OCI-LY3 (cell line): ENCODE data around the gene STON2.

Source experiments
- H2AFZ ChIP-seq: fragments of 200-600, 300-600 bp; shearing (Covaris generic); 2 replicates; pipeline ENCODE4 v1.6.0; 2014; ENCODE audit warnings: antibody characterized with exemption, low read depth, low read length
- H3K27ac ChIP-seq: fragments of 200-600, 300-600 bp; sonication (generic); 2 replicates; pipeline ENCODE4 v1.5.1; 2014; ENCODE audit warnings: mild to moderate bottlenecking, low read length, moderate library complexity, mixed read lengths
- H3K27me3 ChIP-seq: fragments of 200-600, 300-600 bp; sonication (generic); 2 replicates; pipeline ENCODE4 v1.6.1; 2014; ENCODE audit warnings: low read depth, low read length, mixed read lengths
- H3K36me3 ChIP-seq: fragments of 200-600, 300-600 bp; sonication (generic); replicated peaks from 2 replicates; pipeline ENCODE3; 2014; ENCODE audit warnings: low read depth, low read length, mixed read lengths
- H3K4me1 ChIP-seq: fragments of 300-600, 200-600 bp; sonication (generic); 2 replicates; pipeline ENCODE4 v1.6.1; 2014; ENCODE audit warnings: low read length, mixed read lengths
- H3K4me2 ChIP-seq: fragments of 200-600, 300-600 bp; sonication (generic); 2 replicates; pipeline ENCODE4 v1.6.1; 2014; ENCODE audit warnings: low read length, mixed read lengths
- H3K4me3 ChIP-seq: fragments of 300-600, 200-600 bp; sonication (generic); 2 replicates; pipeline ENCODE4 v1.5.1; 2014; ENCODE audit warnings: antibody characterized with exemption, mild to moderate bottlenecking, low read length, moderate library complexity
- H3K79me2 ChIP-seq: fragments of 300-600, 200-600 bp; shearing (Covaris generic); 2 replicates; pipeline ENCODE4 v1.6.1; 2014; ENCODE audit warnings: mild to moderate bottlenecking, low read length, mixed read lengths
- H3K9ac ChIP-seq: fragments of 300-600, 200-600 bp; shearing (Covaris generic); 2 replicates; pipeline ENCODE4 v1.6.0; 2014; ENCODE audit warnings: mild to moderate bottlenecking, low read length, moderate library complexity
- H3K9me3 ChIP-seq: fragments of 200-600, 300-600 bp; shearing (Covaris generic); 2 replicates; pipeline ENCODE4 v1.6.1; 2014; ENCODE audit warnings: low read length, mixed read lengths; ENCODE audit not compliant: insufficient read depth
- H4K20me1 ChIP-seq: fragments of 200-600, 300-600 bp; sonication (generic); 2 replicates; pipeline ENCODE4 v1.6.1; 2016; ENCODE audit warnings: low read length, mixed read lengths; ENCODE audit not compliant: insufficient read depth
- CTCF ChIP-seq: fragments of 200-600, 300-600 bp; sonication (generic); IDR thresholded peaks from 2 replicates; pipeline ENCODE4 v1.5.1; 2014; ENCODE audit warnings: antibody characterized with exemption, low read length, low read depth
- EZH2phosphoT487 ChIP-seq: fragments of 200-600 bp; shearing (Covaris generic); IDR thresholded peaks from 2 replicates; pipeline ENCODE4 v1.6.1; 2018; ENCODE audit warnings: antibody characterized with exemption, mixed run types, low read depth

The STON2 gene

GRCh38 chr14:81269100-81269978 is 130.8 kb downstream of the STON2 start:
- Histone ChIP-seq H3K36me3 (no peaks in the 10 kb centered on the region), H2AFZ (peak overlapping the region; percentile 27; the same call in 1 of the 2 replicates), H3K4me1 (peaks cover 4% of the 10 kb centered on the region; the same call in 1 of the 2 replicates), H3K9me3 (no peaks in the 10 kb centered on the region), H3K79me2 (no peaks in the 10 kb centered on the region), H3K27me3 (peaks cover 54% of the 10 kb centered on the region), H3K4me2 (0 out of 2 replicates have a peak overlapping the region, but pooled peaks have one; percentile 16), H3K4me3 (no peak overlapping the region), H3K27ac (no peak overlapping the region), H3K9ac (no peak overlapping the region), H4K20me1 (no peaks in the 10 kb centered on the region)
- peak; percentile 82 for TF ChIP-seq CTCF
- TF ChIP-seq EZH2phosphoT487: no peak

GRCh38 chr14:81268016-81268416 is 132.1 kb downstream of the STON2 start:
- H3K9ac ChIP-seq: no peak overlapping the region
- H3K4me2 ChIP-seq: no peak overlapping the region
- no peak overlapping the region for H2AFZ ChIP-seq

GRCh38 chr14:81265636-81266169 is 134.4 kb downstream of the STON2 start:
- TF ChIP-seq EZH2phosphoT487 (no peak), CTCF (no peak)
- no peaks in the 10 kb centered on the region for H3K9me3 ChIP-seq
- H3K79me2 ChIP-seq: no peaks in the 10 kb centered on the region
- H3K27me3 ChIP-seq: peaks cover 32% of the 10 kb centered on the region
- H3K4me2 ChIP-seq: no peak overlapping the region
- H3K27ac ChIP-seq: no peak overlapping the region
- H4K20me1 ChIP-seq: no peaks in the 10 kb centered on the region
- H3K36me3 ChIP-seq: no peaks in the 10 kb centered on the region
- H3K9ac ChIP-seq: no peak overlapping the region
- H3K4me1 ChIP-seq: peaks cover 4% of the 10 kb centered on the region; the same call in 1 of the 2 replicates
- H3K4me3 ChIP-seq: no peak overlapping the region
- H2AFZ ChIP-seq: no peak overlapping the region

More at GRCh38 chr14:81268016-81268416, 132.1 kb downstream of the STON2 start:
- Histone ChIP-seq H3K27me3 (peaks cover 47% of the 10 kb centered on the region), H4K20me1 (no peaks in the 10 kb centered on the region), H3K27ac (no peak overlapping the region), H3K4me3 (no peak overlapping the region), H3K4me1 (peaks cover 4% of the 10 kb centered on the region; the same call in 1 of the 2 replicates), H3K79me2 (no peaks in the 10 kb centered on the region), H3K36me3 (no peaks in the 10 kb centered on the region), H3K9me3 (no peaks in the 10 kb centered on the region)
- no peak for TF ChIP-seq EZH2phosphoT487
- TF ChIP-seq CTCF: no peak

DNA sequence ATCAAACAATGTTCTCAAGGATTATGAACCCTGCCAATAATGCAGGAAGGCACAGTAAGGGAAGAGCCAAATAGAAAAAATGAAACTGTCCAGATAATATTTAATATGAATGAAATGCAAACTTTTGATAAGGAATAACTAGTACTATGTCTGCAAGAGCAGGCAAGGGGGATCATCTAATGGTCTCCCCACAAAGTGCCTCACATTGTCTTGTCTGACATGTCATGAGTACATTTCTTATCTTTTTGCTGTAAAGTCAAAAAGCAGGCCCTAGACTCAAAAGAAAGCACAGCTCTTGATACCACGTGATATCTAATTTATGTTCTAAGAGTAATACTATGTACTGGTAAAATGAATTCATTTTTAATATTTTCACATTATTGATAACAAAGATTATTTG is 135.5 kb downstream of the STON2 start:
- Histone ChIP-seq H3K4me1 (peaks cover 3% of the 10 kb centered on the region; the same call in 1 of the 2 replicates), H4K20me1 (no peaks in the 10 kb centered on the region), H3K4me3 (no peak overlapping the region), H3K4me2 (no peak overlapping the region), H3K27me3 (peaks cover 28% of the 10 kb centered on the region), H3K36me3 (no peaks in the 10 kb centered on the region), H3K9ac (no peak overlapping the region), H2AFZ (no peak overlapping the region), H3K27ac (no peak overlapping the region), H3K9me3 (no peaks in the 10 kb centered on the region), H3K79me2 (no peaks in the 10 kb centered on the region)
- no peak for TF ChIP-seq EZH2phosphoT487
- no peak for TF ChIP-seq CTCF
